Cardiac muscle cell (in vitro differentiated cells and primary cell): Measurements from ENCODE around the gene TBL1XR1. TPM values are rescaled to one million over a fixed set of nuclear protein-coding genes. Genes with fewer than 3 reads are reported as not detected.

Experiments
- DNase-seq, 2 donors: peaks; one replicate each; pipeline versions ENCODE4 v3.0.0 to v3.0.0-alpha.2; 2010 to 2017; ENCODE audit warnings: low read depth in 1 of 2, low spot score in 1 of 2
- H3K27ac ChIP-seq: fragments of 200-600 bp; sonication (generic); 2 replicates; pipeline ENCODE4 v1.5.1; 2016
- H3K27me3 ChIP-seq: fragments of 200-600 bp; sonication (generic); 2 replicates; pipeline ENCODE4 v1.6.0; 2016; ENCODE audit warnings: control low read depth
- H3K36me3 ChIP-seq: fragments of 200-600 bp; sonication (generic); 2 replicates; pipeline ENCODE4 v1.5.1; 2016; ENCODE audit warnings: control low read depth
- H3K4me1 ChIP-seq: fragments of 200-600 bp; sonication (generic); 2 replicates; pipeline ENCODE4 v1.8.1; 2017; ENCODE audit warnings: low read depth, mild to moderate bottlenecking, mixed run types
- H3K4me3 ChIP-seq: fragments of 200-600 bp; sonication (generic); 2 replicates; pipeline ENCODE4 v1.5.1; 2016; ENCODE audit warnings: mild to moderate bottlenecking
- H3K9me3 ChIP-seq: fragments of 200-600 bp; sonication (generic); 2 replicates; pipeline ENCODE4 v1.5.1; 2017; ENCODE audit warnings: low read depth, mild to moderate bottlenecking, control low read depth
- CTCF ChIP-seq: IDR thresholded peaks from 2 replicates; pipeline ENCODE4 v1.5.1; 2012; ENCODE audit warnings: low read depth, mild to moderate bottlenecking, low read length
- polyA plus RNA-seq: library from polyadenylated mRNA; unstranded; fragments of >200 nt; fragmentation: Nextera tagmentation; extraction: Ambion mirVana; gene quantifications from 2 replicates; pipeline ENCODE4 v1.2.1, GENCODE V29; 2016
- total RNA-seq: library from RNA; depleted of rRNA; stranded (reverse); fragments of >200 nt; gene quantifications from 2 replicates; pipeline ENCODE4 v1.2.3, GENCODE V29; 2016

TBL1XR1 gene
- total and polyA plus RNA-seq, 2 experiments from 2014 or later = 23.7 to 81.7 TPM

GRCh38 chr3:177114253-177114652 is 83.0 kb downstream of the TBL1XR1 start:
- no peak for DNase-seq
- H3K9me3 ChIP-seq = no peaks in the 10 kb centered on the region
- TF ChIP-seq CTCF = no peak

GRCh38 chr3:177111541-177111949 is 85.7 kb downstream of the TBL1XR1 start:
- TF ChIP-seq CTCF = no peak
- peaks cover 25% of the 10 kb centered on the region for H3K4me1 ChIP-seq
- H3K36me3 ChIP-seq = no peaks in the 10 kb centered on the region
- H3K9me3 ChIP-seq = no peaks in the 10 kb centered on the region
- H3K27ac ChIP-seq = no peak overlapping the region
- no peak overlapping the region for H3K4me3 ChIP-seq
- H3K27me3 ChIP-seq = no peaks in the 10 kb centered on the region
- no peak for DNase-seq

More at GRCh38 chr3:177114253-177114652, 83.0 kb downstream of the TBL1XR1 start:
- no peak overlapping the region for H3K27ac ChIP-seq
- no peaks in the 10 kb centered on the region for H3K36me3 ChIP-seq
- H3K4me3 ChIP-seq = no peak overlapping the region
- H3K4me1 ChIP-seq = peaks cover 19% of the 10 kb centered on the region
- no peaks in the 10 kb centered on the region for H3K27me3 ChIP-seq

GRCh38 chr3:177110895-177111294 is 86.4 kb downstream of the TBL1XR1 start:
- H3K27me3 ChIP-seq = no peaks in the 10 kb centered on the region
- no peak overlapping the region for H3K4me3 ChIP-seq
- H3K4me1 ChIP-seq = peaks cover 31% of the 10 kb centered on the region
- no peaks in the 10 kb centered on the region for H3K36me3 ChIP-seq
- DNase-seq = no peak
- H3K27ac ChIP-seq = peak overlapping the region; percentile 58
- no peaks in the 10 kb centered on the region for H3K9me3 ChIP-seq
- no peak for TF ChIP-seq CTCF

GRCh38 chr3:177110386-177110785 is 86.9 kb downstream of the TBL1XR1 start:
- Histone ChIP-seq H3K36me3 (no peaks in the 10 kb centered on the region), H3K4me3 (no peak overlapping the region), H3K9me3 (no peaks in the 10 kb centered on the region), H3K27me3 (no peaks in the 10 kb centered on the region), H3K4me1 (peaks cover 35% of the 10 kb centered on the region), H3K27ac (peak overlapping the region; percentile 58)
- no peak for DNase-seq
- TF ChIP-seq CTCF = no peak

- no peak for DNase-seq
- no peaks in the 10 kb centered on the region for H3K36me3 ChIP-seq
- no peaks in the 10 kb centered on the region for H3K9me3 ChIP-seq
- peaks cover 35% of the 10 kb centered on the region for H3K4me1 ChIP-seq
- no peak for TF ChIP-seq CTCF
- H3K27me3 ChIP-seq = no peaks in the 10 kb centered on the region
- H3K27ac ChIP-seq = peak overlapping the region; percentile 58
- H3K4me3 ChIP-seq = no peak overlapping the region
These were observed 87.5 kb downstream of the TBL1XR1 start for GRCh38 chr3:177109688-177110330.
